Stimulated activated CD8-positive, alpha-beta memory T cell treated with anti-CD3 and anti-CD28 coated beads, Interleukin-7, amount 100 ng/mL, for 1 hour (primary cell): ENCODE measurements around the gene AMOTL1.
"Not testable (repeated sequence)": the region's sequence is repeated elsewhere in the genome, so short reads cannot be mapped to it uniquely, and the experiment has no call there.

Experiments used
- DNase-seq, 2 donors: peaks; one replicate each; pipeline ENCODE4 v3.0.0-alpha.2; 2020; ENCODE audit warnings: low read depth in 2 of 2

AMOTL1 gene

GRCh38 chr11:94880216-94880615 lies 112.1 kb downstream of the AMOTL1 start:
- no peak for DNase-seq

- DNase-seq: no peak
Measured at GRCh38 chr11:94882931-94883330, 114.8 kb downstream of the AMOTL1 start.

GRCh38 chr11:94883878-94884277 lies 115.7 kb downstream of the AMOTL1 start:
- no peak for DNase-seq

- no peak for DNase-seq
Measured at GRCh38 chr11:94884376-94884775, 116.2 kb downstream of the AMOTL1 start.

GRCh38 chr11:94885133-94885532 lies 117.0 kb downstream of the AMOTL1 start:
- no peak for DNase-seq

GRCh38 chr11:94885581-94885980 lies 117.4 kb downstream of the AMOTL1 start:
- no peak for DNase-seq

GRCh38 chr11:94888204-94888603 lies 120.0 kb downstream of the AMOTL1 start:
- no peak for DNase-seq

GRCh38 chr11:94895451-94895850 lies 127.3 kb downstream of the AMOTL1 start:
- no peak for DNase-seq

GRCh38 chr11:94895971-94896370 lies 127.8 kb downstream of the AMOTL1 start:
- no peak for DNase-seq

GRCh38 chr11:94897330-94897768 lies 129.2 kb downstream of the AMOTL1 start:
- DNase-seq: no peak

GRCh38 chr11:94907226-94907625 lies 139.1 kb downstream of the AMOTL1 start:
- DNase-seq: no peak

GRCh38 chr11:94909371-94909820 lies 141.2 kb downstream of the AMOTL1 start:
- DNase-seq: no peak

GRCh38 chr11:94910270-94910669 lies 142.1 kb downstream of the AMOTL1 start:
- DNase-seq: no peak

GRCh38 chr11:94910779-94911178 lies 142.6 kb downstream of the AMOTL1 start:
- DNase-seq: no peak

- DNase-seq: no peak
Measured at GRCh38 chr11:94912806-94913205, 144.7 kb downstream of the AMOTL1 start.

GRCh38 chr11:94913718-94914394 lies 145.7 kb downstream of the AMOTL1 start:
- DNase-seq: not testable (repeated sequence)

GRCh38 chr11:94920311-94920710 lies 152.2 kb downstream of the AMOTL1 start:
- no peak for DNase-seq

- no peak for DNase-seq
Measured at GRCh38 chr11:94922321-94923003, 154.3 kb downstream of the AMOTL1 start.

- DNase-seq: no peak
Measured at GRCh38 chr11:94923004-94923334, 154.8 kb downstream of the AMOTL1 start.

GRCh38 chr11:94924171-94924572 lies 156.0 kb downstream of the AMOTL1 start:
- DNase-seq: no peak

GRCh38 chr11:94924612-94925011 lies 156.5 kb downstream of the AMOTL1 start:
- no peak for DNase-seq

GRCh38 chr11:94925422-94926270 lies 157.5 kb downstream of the AMOTL1 start:
- DNase-seq: no peak

GRCh38 chr11:94926271-94926625 lies 158.1 kb downstream of the AMOTL1 start:
- no peak for DNase-seq
